ENCODE data around the gene KHDRBS1. TPM values are rescaled to one million over a fixed set of nuclear protein-coding genes. Genes with fewer than 3 reads are reported as not detected.

The KHDRBS1 gene
- total RNA-seq, 1 experiment from 2014 or later, result 106 TPM

- intact Hi-C loops (cut with micrococcal nuclease), result loop anchor here (2.0 kb wide), 1 partner anchor 34 kb away; no protein-coding TSS in a partner anchor
- peaks cover 12% of the 10 kb centered on the region for H3K36me3 Mint-ChIP-seq (ENCODE audit: insufficient read depth, unreplicated experiment)
- H3K27ac Mint-ChIP-seq (ENCODE audit: low read depth, unreplicated experiment), result peak within 1 kb of the TSS; percentile 85
- peak within 1 kb of the TSS; percentile 91 for H3K4me3 Mint-ChIP-seq (ENCODE audit: unreplicated experiment)
- no peaks in the 10 kb centered on the region for H3K9me3 Mint-ChIP-seq (ENCODE audit: unreplicated experiment)
- ChIA-PET CTCF (interaction anchor here (0.6 to 2.6 kb wide), 7 partner anchors 10 to 1108 kb away, joined by 3 to 8 read pairs (median 4); partner anchors contain the start of gene KPNA6), POLR2A (interaction anchor here (0.6 to 3.7 kb wide), 21 partner anchors 8 to 386 kb away, joined by 3 to 60 read pairs (median 4); partner anchors contain the start of genes KHDRBS1, KPNA6 and PTP4A2)
- TF ChIP-seq CTCF (IDR thresholded peaks at IDR 0.05; ENCODE audit: unreplicated experiment), result no peak
- DNase-seq (ENCODE audit: unreplicated experiment), result peak; percentile 93
- H3K27me3 Mint-ChIP-seq (ENCODE audit: insufficient read depth, unreplicated experiment), result no peaks in the 10 kb centered on the region
- no TSS peak for BruUV-seq (replicated peaks)
- peaks cover 23% of the 10 kb centered on the region for H3K4me1 Mint-ChIP-seq (ENCODE audit: insufficient read depth, unreplicated experiment)
These were observed 59.1 kb downstream of the KHDRBS1 start, which contains the start of gene TMEM39B for GRCh38 chr1:32072622-32073298. TSS of gene TMEM39B (plus strand) at chr1:32072939. CDS start at chr1:32073048, 109 bp downstream.

- intact Hi-C loops (cut with micrococcal nuclease), result loop anchor here (2.0 kb wide), 1 partner anchor 33 kb away; no protein-coding TSS in a partner anchor
These were observed 59.9 kb downstream of the KHDRBS1 start for GRCh38 chr1:32073299-32074229.

GRCh38 chr1:32074841-32075240, 61.2 kb downstream of the KHDRBS1 start:
- CTCF ChIA-PET, result no interaction called here
- no TSS peak for BruUV-seq (replicated peaks)

More at GRCh38 chr1:32073299-32074229, 59.9 kb downstream of the KHDRBS1 start:
- BruUV-seq (replicated peaks), result no TSS peak
- CTCF ChIA-PET, result interaction anchor here (0.6 to 2.6 kb wide), 9 partner anchors 11 to 1107 kb away, joined by 3 to 8 read pairs (median 4); partner anchors contain the start of gene KPNA6
- Mint-ChIP-seq H3K27ac (ENCODE audit: low read depth, unreplicated experiment) (peak overlapping the region; percentile 85), H3K4me3 (ENCODE audit: unreplicated experiment) (peak overlapping the region; percentile 91), H3K4me1 (ENCODE audit: insufficient read depth, unreplicated experiment) (peaks cover 23% of the 10 kb centered on the region), H3K9me3 (ENCODE audit: unreplicated experiment) (no peaks in the 10 kb centered on the region), H3K36me3 (ENCODE audit: insufficient read depth, unreplicated experiment) (peaks cover 21% of the 10 kb centered on the region), H3K27me3 (ENCODE audit: insufficient read depth, unreplicated experiment) (no peaks in the 10 kb centered on the region)
- no peak for DNase-seq (ENCODE audit: unreplicated experiment)
- POLR2A ChIA-PET, result interaction anchor here (0.6 to 3.7 kb wide), 18 partner anchors 9 to 387 kb away, joined by 3 to 60 read pairs (median 4); partner anchors contain the start of genes KHDRBS1, KPNA6, PTP4A2 and TXLNA
- TF ChIP-seq CTCF (IDR thresholded peaks at IDR 0.05; ENCODE audit: unreplicated experiment), result no peak

More at GRCh38 chr1:32074841-32075240, 61.2 kb downstream of the KHDRBS1 start:
- Mint-ChIP-seq H3K27ac (ENCODE audit: low read depth, unreplicated experiment) (no peak overlapping the region), H3K27me3 (ENCODE audit: insufficient read depth, unreplicated experiment) (no peaks in the 10 kb centered on the region), H3K36me3 (ENCODE audit: insufficient read depth, unreplicated experiment) (peaks cover 33% of the 10 kb centered on the region), H3K4me3 (ENCODE audit: unreplicated experiment) (no peak overlapping the region), H3K9me3 (ENCODE audit: unreplicated experiment) (no peaks in the 10 kb centered on the region), H3K4me1 (ENCODE audit: insufficient read depth, unreplicated experiment) (peaks cover 17% of the 10 kb centered on the region)
- no peak for DNase-seq (ENCODE audit: unreplicated experiment)
- intact Hi-C loops (cut with micrococcal nuclease), result no loop called here
- POLR2A ChIA-PET, result interaction anchor here (0.6 to 3.7 kb wide), 4 partner anchors 14 to 125 kb away, joined by 3 to 60 read pairs (median 4); partner anchors contain the start of genes CCDC28B, KPNA6 and TXLNA
- TF ChIP-seq CTCF (IDR thresholded peaks at IDR 0.05; ENCODE audit: unreplicated experiment), result no peak

Measured in MCF 10A (cell line).